ENCODE data around the gene SETBP1. TPM values are rescaled to one million over a fixed set of nuclear protein-coding genes. Genes with fewer than 3 reads are reported as not detected.

The SETBP1 gene
- polyA plus RNA-seq, 1 experiment = 0.71 TPM

- no peak for TF ChIP-seq CTCF (IDR thresholded peaks at IDR 0.05; ENCODE audit: low read depth, low read length)
- Histone ChIP-seq H3K27ac (ENCODE audit: low read depth, low read length) (no peak overlapping the region), H3K4me3 (ENCODE audit: low read depth, low read length) (no peak overlapping the region), H3K27me3 (ENCODE audit: control insufficient read depth, insufficient read depth, low read length) (no peaks in the 10 kb centered on the region), H3K9me3 (ENCODE audit: control insufficient read depth, insufficient read depth, low read length) (no peaks in the 10 kb centered on the region)
- no peak for DNase-seq (ENCODE audit: low read depth, low spot score)
- ChIA-PET CTCF (interaction anchor here (0.7 kb wide), 1 partner anchor 36 kb away, joined by 3 read pairs; no protein-coding TSS in a partner anchor), POLR2A (no interaction called here)
Measured at GRCh38 chr18:45049578-45050319, 369.1 kb downstream of the SETBP1 start.

GRCh38 chr18:45050712-45051601 lies 370.3 kb downstream of the SETBP1 start:
- no peak overlapping the region for H3K4me3 ChIP-seq (ENCODE audit: low read depth, low read length)
- peak overlapping the region; percentile 85 for H3K27ac ChIP-seq (ENCODE audit: low read depth, low read length)
- H3K9me3 ChIP-seq (ENCODE audit: control insufficient read depth, insufficient read depth, low read length) = no peaks in the 10 kb centered on the region
- no peaks in the 10 kb centered on the region for H3K27me3 ChIP-seq (ENCODE audit: control insufficient read depth, insufficient read depth, low read length)
- CTCF ChIA-PET = interaction anchor here (0.7 to 1.0 kb wide), 2 partner anchors 8 to 372 kb away, joined by 3 read pairs; no protein-coding TSS in a partner anchor
- DNase-seq (ENCODE audit: low read depth, low spot score) = peak; percentile 80
- POLR2A ChIA-PET = no interaction called here
- TF ChIP-seq CTCF (IDR thresholded peaks at IDR 0.05; ENCODE audit: low read depth, low read length) = no peak

GRCh38 chr18:45054636-45055035 lies 373.9 kb downstream of the SETBP1 start:
- Histone ChIP-seq H3K27me3 (ENCODE audit: control insufficient read depth, insufficient read depth, low read length) (no peaks in the 10 kb centered on the region), H3K4me3 (ENCODE audit: low read depth, low read length) (no peak overlapping the region), H3K27ac (ENCODE audit: low read depth, low read length) (no peak overlapping the region), H3K9me3 (ENCODE audit: control insufficient read depth, insufficient read depth, low read length) (no peaks in the 10 kb centered on the region)
- ChIA-PET CTCF (interaction anchor here (0.9 kb wide), 1 partner anchor 12 kb away, joined by 4 read pairs; no protein-coding TSS in a partner anchor), POLR2A (interaction anchor here (0.5 kb wide), 1 partner anchor 198 kb away, joined by 6 read pairs; no protein-coding TSS in a partner anchor)
- no peak for TF ChIP-seq CTCF (IDR thresholded peaks at IDR 0.05; ENCODE audit: low read depth, low read length)
- no peak for DNase-seq (ENCODE audit: low read depth, low spot score)

- H3K4me3 ChIP-seq (ENCODE audit: low read depth, low read length) = no peak overlapping the region
- H3K27ac ChIP-seq (ENCODE audit: low read depth, low read length) = no peak overlapping the region
- no peak for DNase-seq (ENCODE audit: low read depth, low spot score)
- TF ChIP-seq CTCF (IDR thresholded peaks at IDR 0.05; ENCODE audit: low read depth, low read length) = no peak
- no peaks in the 10 kb centered on the region for H3K9me3 ChIP-seq (ENCODE audit: control insufficient read depth, insufficient read depth, low read length)
- ChIA-PET POLR2A (no interaction called here), CTCF (no interaction called here)
- H3K27me3 ChIP-seq (ENCODE audit: control insufficient read depth, insufficient read depth, low read length) = no peaks in the 10 kb centered on the region
Measured at GRCh38 chr18:45055811-45056210, 375.1 kb downstream of the SETBP1 start.

Measured in AG04450 (cell line).